Inflammatory macrophage (primary cell): ENCODE measurements around the gene RPS23.

Experiments
- DNase-seq, 2 donors: peaks; one replicate each; pipeline ENCODE4 v3.0.0-alpha.2; 2020 to 2022
- total RNA-seq, 18 experiments: gene quantifications; one replicate each; lab custom pipeline; 2026; ENCODE audit warnings: mixed read lengths in 6 of 18, inconsistent platforms in 2 of 18; lab: John Stamatoyannopoulos, UW

RPS23 gene
- 162 to 318 (median 230) reads per million in 18 experiments for total RNA-seq

DNA sequence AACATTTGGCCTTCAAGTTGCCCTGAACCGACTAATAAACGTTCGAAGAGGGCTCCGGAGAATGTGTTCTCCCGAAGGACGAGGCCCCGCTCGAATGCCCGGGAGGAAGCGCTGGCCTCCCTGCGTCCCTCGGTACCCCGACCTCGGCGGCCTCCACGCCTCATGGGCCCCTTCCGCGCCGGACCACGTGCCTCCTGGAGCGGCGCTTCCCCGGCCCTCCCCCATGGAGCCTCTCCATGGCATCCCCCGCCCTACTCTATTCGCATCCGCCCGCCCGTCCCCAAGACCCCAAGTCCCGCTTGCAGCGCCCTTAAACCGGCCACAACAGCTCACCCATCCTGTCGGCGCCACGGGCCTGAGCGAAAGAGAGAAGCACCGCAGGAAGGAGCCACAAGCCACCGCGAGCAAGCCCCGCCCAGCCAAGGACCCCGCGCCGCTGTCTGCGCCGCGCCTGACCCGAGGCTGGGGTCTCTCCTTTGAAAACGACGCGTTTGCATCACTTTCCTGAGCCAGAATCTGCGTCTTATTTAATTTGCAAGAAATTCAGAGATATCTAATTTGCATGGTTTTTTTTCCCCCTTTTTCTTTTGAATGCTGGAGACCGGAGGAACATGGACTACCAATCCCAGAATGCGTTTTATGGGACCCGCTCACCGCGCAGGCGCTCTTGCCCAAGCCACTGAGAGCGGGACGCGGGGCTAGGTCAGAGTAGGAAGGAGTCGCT is at the start of gene RPS23:
TSS of gene RPS23 (minus strand) at position 368 of the 724 bp plus-strand sequence. CDS start at position 337, 31 bp downstream.
- DNase-seq, result peak; percentile 92 to 95

DNA sequence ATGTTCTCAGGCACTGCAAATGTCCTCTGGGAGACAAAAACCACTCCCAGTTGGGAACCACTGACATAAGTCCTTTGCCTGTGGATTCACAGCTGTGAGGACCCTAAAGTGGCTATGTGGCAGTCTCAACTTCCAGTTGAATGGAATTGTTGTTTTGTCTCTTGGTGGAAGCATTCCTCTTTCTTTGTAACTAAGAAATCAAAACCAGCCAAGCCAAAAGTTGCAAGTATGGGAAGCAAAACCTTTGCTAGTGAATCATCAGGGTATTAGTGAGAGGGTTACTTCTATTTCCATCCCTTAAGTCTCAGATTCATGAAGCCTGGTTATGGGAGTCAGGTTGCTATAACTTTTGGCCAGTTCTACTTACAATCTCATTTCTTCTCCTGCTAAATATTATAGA is 49.8 kb upstream of the RPS23 start:
- no peak for DNase-seq

DNA sequence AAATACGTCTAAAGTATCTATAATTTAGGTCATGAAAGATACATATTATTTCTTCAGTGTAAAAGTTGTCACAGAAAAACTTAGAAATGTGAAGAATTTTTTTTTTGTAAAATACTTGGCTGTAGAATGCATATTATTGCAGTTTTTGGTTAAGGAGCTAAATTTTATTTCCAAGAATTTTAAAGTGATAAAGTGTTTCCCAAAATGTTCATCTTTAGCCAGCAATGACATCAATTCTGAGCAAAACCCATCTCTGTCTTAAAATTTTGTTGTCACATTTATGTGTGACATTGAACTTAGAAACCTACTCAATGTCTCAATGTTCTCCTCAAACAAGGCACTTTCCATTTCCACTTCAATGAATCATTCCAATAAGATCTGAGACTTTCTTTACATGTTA is 47.8 kb upstream of the RPS23 start:
- DNase-seq, result no peak

DNA sequence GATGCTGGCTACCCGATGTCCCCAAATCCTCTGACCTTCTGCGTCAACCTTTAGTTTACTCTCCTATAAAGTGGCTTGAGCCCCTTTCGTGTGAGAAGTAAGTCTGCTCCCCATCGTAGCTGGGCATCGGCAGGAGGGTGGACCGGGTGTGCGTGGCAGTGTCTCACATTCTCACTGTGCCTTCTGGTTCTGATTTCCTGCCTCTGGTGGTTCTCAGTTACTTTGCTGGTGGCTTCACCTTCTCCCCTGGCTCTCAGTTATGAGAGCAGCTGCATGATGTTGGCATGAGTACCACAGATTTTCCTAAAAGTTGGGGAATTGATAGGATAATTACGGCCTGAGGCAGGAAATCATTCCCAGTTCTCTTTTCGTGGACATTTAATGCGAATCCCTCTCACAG is 47.0 kb upstream of the RPS23 start:
- DNase-seq, result no peak

DNA sequence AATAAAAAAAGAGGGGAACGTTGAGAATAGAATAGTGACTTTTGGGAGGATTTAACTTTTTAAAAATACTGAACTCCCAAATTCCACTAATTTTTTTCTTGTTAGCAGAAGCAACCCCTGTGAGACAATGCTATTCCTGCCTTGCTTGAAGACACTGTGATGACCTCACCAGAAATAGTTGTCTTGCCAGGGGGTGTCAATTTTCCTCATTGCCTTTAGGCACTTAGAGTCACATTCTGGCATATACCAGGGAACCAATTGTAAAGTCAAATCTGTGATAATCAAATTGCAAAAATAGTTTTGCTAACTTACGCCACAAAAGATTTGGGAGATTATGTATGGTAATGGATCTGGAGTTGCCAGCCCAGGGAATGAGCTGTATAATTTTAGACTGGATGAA is 42.8 kb upstream of the RPS23 start:
- DNase-seq, result no peak

DNA sequence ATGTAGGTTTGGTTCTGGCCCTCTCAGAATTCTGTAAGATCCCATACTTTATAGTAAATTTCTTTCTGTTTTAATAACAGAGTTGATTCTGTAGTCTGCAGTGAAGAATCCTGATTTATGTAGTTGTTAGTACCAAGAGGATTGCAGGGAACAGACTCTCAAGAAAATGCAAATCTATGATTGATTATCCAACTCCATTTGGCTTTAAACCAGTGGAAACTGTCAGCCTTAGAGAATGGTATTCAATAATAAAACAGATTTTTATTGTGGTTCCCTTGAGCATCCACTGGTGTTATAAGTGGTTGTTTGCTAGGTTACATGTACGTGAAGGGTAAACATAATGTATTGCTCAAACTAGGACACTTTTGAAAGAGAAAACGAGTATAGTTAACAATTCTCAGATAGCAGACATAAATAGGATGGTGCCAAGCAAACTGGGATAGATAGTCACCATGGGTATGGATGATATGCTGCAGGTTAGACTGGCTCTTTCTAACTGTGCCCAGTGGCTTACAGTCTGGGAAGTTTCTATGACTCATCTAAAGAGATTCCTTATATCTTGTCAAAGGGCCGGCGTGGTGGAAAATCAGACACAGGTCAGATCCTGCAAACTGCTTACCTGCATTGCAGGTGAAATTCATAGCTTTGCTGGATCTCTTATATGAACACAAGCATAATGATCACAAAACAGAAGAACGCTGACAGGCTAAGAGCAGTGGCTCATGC is 41.7 kb upstream of the RPS23 start:
- DNase-seq, result no peak

DNA sequence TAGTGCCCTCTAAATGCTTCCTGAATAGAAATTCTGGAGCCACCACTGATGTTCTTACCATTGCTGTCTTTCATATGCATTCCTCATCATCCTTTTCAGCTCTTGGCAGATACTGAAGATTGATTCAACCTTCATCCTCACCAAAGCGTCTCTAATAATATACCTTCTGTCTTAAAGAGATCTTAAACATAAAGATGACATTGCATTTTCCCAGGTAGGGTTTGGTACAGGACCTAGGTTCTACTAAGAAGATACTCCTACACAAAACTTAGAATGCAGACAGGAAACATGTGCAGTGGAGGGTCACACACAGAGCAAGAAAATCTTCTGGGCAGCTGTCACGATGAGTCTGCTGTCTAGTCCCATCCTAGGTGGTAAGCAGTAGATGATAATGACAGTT is 41.0 kb upstream of the RPS23 start:
- no peak for DNase-seq

DNA sequence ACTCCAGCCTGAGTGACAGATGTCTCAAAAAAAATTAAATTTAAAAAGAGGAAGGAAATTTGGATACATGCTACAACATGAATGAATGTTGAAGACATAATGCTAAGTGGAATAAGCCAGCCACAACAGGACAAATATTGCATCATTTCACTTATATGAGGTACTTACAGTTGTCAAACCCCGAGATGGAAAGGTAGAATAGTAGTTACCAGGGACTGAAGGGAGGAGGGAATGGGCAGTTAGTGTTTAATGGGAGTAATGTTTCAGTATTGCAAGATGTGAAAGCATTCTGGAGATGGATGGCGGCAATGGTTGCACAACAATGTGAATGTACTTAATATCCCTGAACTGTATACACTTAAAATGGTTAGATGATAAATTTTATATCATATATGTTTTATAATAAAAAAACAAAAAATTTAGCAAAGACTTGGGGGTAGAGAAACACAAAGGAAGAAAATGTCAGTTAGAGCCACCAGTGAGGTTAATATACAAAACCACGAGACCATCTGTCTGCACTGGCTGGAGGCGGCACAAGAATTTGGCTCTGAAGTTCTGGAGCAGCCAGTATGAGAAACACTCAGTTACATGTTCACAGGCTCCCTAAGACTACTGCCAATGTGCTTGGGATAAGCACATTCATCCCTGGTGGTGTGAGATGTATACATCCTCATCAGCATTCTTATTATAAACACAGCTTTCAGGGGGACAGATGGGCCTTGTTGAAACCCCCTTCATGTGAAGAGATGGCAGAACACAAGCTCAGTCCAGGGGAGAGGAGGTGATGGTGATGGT is 37.0 kb upstream of the RPS23 start:
- DNase-seq, result peak in 1 of 2 donors; percentile 12

DNA sequence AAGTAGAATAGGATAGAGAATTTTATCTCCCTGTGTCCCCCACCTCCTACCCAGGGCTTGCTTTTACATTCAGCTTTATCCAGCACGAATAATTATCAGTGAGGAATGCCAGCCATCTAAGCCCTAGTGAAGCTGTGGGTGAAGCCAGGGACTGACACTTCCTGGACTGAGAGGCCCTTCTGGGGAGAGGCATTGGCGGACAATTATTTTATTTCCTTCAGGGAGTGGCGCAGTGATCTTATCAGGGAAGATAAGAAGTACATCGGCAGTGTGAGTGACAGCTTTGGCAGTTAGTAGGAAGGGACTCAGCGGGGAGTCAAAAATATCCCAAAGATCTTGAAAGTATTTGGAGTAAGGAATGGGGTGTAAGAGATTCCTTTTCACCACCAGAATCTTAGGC is 34.9 kb upstream of the RPS23 start:
- DNase-seq, result no peak

DNA sequence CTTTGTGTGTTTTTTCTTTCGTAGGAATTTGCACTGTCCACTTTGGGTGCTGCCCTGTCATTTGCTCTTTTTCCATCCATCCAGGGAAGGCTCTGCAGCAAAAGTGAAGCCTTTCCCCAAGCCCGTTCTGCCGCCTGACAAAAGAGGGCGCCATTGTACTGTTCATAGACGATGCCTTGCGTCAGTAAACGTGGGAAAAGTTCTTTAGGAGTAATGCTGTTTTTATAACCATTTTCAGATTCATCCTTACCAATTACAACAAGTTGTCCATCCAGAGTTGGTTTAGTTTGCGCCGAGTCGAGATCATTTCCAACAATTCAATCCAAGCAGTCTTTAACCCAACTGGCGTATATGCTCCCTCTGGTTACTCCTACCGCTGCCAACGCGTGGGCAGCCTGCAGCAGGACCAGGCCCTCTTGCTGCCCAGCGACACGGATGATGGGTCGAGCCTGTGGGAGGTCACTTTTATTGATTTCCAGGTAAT is 34.3 kb upstream of the RPS23 start:
- DNase-seq, result peak; percentile 45 to 53

DNA sequence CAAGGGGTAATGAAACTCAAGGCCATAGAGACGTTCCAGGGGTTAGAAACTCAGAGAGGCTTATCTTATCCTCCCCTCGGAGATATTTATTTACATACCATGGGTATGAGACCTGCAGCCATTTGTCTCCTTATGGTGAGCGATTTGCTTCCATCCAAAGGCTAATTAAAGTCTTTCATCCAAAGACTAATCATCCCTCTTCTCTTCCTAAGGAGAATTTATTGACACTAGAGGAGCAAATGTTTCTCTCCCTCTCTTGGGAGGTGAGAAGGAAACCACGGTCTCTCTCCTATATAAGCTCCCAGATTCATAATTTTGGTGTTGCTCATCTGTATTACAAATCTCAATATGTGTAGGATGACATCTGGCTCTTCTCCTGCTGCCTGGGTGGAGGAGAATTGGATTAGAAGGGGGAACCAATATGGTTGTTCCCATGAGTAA is 31.0 kb upstream of the RPS23 start:
- DNase-seq, result no peak

DNA sequence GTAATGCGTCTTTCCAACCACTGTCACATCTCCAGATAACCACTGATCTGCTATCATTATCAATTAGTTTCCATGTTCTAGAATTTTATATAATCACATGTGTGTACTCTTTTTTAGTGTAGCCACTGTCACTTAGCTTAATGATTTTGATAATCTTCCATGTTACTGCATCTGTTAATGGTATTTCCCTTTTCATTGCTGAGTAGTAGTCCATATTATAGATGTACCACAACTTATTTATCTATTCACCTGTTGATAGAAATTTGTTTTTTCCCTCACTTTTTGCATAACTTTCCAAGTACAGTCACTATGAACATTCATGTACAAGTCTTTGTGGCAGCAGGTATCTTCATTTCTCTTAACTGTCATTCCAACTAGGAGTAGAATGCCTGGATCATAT is 30.3 kb upstream of the RPS23 start:
- DNase-seq, result no peak

DNA sequence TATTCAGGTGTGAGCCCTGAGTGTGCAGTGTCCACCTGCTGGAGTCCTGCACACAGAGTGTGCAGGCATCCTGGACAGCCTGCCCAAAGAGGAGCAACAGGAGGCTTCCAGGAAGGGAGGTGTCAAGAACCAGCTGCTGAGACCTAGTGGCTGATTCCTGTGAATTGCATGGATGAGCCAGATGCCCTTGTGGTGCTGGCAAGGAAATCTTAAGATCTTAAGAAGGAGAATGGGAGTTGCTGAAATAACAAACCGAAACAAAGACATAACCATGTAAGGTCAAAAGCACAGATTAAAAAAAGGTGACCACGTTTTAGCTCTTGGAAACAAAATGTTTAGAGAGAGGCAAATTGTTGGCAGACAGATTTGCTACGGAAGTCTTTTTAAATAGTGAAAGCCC is 29.3 kb upstream of the RPS23 start:
- no peak for DNase-seq

DNA sequence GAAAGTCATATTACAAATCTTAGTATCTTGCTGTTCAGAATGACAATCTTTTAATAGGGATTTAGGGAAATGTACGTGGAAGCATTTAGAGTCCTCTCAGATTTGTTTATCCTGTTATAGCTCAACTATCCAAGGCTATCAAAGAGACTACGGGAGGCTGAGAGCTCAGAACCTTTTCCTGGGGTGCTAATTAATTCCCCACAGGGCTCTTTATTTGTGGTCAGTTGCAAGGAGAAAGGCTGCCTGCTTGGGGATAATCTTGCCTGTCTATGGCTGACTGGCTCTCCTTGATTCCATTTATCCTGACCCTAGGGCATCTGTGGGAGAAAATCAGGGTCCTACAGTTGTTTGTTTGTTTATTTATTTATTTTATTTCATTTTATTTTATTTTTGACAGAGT is 28.0 kb upstream of the RPS23 start:
- no peak for DNase-seq

DNA sequence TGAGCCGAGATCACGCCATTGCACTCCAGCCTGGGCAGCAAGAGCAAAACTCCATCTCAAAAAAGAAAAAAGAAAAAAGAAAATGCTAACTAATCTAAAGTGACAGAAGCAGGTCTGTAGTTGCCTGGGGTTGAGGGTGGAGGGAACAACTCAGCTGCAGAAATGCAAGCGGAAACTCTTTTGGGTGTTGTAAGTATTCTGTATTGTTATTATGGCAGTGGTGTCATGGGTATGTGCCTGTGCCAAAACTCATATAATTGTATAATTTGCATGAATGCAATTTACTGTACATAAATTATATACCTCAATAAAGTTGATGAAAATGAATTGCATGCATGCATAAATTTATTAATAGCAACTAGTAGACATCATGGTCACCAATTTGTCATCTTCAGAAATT is 23.0 kb upstream of the RPS23 start:
- DNase-seq, result no peak

DNA sequence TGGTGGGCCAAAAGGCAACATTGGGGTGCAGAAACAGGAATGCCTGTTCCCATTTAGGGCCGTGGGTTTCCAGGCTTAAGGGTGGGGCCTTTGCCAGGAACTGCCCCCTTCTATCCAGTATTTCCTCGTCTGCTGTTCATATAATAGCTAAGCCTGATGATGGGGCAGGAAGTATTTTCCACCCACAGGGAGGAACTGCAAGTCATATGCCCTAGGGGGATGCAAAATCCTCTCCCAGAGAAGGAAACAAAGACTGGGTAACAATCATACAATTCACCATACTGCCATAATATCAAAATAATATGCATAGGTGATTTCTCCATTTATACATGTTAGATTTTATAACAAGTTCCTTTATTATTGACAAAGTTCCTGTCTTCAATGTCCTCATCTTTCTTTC is 20.5 kb upstream of the RPS23 start:
- peak; percentile 21 to 40 for DNase-seq

DNA sequence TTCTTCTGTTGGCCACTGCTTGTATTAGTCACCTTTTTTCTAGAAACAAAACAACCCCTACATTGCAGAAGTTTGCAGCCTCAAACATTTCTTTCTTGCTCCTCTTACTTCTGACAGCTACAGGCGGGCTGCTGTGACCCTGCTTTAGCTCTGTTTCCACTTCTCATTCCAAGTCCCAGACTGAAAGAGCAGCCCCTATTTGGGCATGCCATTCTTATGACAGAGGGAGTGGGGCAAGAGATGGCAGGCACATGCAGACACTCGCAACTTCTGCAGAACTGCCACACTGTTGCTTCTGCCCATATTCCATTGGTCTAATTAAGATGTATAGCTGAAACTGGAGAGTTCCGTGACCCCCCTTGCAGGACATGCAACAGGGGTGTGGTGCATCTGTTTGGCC is 19.6 kb upstream of the RPS23 start:
- DNase-seq, result peak in 1 of 2 donors; percentile 29

DNA sequence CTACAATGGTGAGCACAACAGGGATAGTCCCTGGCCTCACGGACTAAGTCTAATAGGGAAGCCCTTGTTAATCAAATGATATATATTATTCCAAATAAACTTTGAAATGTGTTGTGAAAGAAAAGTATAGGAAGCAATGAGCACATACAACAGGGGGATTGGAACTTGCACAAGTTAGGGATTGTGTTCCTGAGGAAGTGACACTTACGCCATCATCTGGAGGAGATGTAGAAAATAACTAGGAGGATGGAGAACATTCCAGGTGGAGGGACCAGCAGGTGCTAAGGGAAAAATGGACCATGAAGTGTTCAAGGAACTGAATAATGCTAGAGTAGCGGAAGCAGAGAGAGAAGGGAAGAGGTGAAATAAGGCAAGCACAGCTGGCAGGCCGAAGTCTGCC is 18.8 kb upstream of the RPS23 start:
- DNase-seq, result no peak

DNA sequence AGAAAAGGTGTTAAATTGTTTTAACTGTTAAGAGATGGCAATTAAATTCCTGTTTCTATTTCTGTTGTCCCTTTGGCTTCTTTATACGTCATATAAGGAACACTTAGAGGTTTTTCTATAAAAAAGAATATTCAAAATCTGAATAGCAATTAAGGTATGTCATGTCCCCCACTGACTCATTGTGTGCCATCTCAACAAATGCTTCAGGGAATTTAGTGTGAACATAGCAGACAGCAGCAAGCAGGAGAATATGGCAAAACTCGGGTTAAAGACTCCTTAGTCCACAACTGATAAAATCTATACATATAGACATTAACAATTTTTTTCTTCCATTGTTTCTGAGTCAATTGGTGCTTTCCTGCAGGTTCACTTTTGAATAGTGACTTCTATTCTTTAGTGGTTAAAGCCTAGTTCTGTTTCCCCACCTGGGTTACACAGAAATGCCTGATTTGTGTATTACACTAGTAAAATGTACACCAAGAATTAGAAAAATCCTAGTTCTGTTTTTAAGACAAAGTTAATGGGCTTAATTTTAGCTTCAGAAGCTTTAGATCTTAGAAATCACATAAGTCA is 17.9 kb upstream of the RPS23 start:
- DNase-seq, result no peak

DNA sequence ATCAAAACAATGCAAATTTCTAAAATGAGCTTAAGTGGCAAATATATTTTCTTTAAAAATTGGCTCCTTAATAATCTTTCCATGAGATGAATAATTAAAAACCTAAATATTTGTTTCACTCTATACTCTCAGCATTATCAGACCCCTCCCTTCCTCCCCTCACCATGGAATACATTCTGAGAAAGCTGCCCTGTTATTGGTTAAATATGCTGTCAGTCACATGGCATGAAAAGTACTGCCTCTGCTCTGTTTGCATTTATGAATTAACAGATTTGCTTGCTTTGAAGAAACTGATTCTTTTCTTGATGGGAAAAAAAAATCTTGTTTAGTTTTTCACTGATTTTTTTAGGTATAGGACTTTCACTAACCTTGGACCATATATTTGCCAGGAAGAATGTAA is 17.0 kb upstream of the RPS23 start:
- no peak for DNase-seq

DNA sequence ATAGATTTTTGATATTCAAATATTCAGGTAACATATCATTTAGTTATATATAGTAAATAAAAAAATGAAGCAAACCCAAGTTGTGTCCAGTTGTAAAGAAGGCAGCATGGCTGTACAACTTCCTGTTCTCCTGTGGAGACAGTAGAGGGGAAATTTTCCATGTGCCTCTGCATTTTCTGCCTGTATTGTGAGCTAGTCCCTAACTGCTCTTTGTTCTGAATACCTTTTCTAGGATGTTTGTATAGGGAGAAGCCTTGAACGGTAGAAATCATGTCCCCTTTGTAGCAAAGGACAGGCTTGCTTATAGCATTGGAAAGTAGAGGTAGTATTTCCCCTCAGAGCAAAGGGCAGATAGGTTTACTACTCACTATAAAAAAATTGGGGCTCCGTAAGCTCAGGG is 13.3 kb upstream of the RPS23 start:
- no peak for DNase-seq

DNA sequence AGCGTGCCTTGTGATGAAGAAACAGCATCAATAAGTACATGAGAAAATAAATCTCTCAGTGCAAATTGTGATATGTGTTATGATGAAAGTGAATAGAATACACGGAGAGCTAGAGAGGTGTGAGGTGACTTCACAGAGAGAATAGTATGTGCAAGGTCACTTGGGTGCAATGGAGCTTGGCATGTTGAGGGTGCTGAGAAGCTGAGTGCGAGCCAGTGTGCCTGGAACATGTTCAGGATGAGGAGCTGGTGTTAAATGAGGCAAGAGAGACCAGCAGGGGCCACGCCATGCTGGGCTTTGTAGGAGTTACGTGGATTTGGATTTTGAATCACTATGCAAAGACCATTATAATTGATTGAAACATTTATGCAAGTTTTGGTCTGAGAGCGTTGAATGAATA is 12.8 kb upstream of the RPS23 start:
- DNase-seq, result no peak

DNA sequence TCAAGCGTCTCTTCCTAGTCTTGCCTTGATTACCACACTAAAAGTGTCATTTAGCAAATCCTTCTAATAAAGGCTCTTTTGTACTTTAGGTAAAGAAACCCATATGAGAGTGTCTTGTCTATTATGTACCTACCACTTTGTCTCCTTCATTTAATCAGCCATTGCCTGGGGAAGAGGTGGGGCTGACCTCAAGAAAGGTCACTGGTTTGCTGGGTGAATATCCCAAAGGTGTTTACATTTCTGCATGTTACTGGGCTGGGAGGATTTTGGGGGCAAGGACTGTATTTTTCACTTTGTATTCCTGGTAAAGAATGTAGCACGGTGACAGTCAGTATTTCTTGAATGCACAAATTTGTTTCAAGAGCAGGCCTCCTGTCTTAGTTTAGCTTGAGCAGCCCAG is 11.9 kb upstream of the RPS23 start:
- no peak for DNase-seq
